T-helper 9 cell (primary cell): ENCODE data around the gene SLC30A2.

Experiments
- DNase-seq: peaks from one replicate; pipeline ENCODE4 v3.0.0-alpha.2; 2020

Gene SLC30A2

DNA sequence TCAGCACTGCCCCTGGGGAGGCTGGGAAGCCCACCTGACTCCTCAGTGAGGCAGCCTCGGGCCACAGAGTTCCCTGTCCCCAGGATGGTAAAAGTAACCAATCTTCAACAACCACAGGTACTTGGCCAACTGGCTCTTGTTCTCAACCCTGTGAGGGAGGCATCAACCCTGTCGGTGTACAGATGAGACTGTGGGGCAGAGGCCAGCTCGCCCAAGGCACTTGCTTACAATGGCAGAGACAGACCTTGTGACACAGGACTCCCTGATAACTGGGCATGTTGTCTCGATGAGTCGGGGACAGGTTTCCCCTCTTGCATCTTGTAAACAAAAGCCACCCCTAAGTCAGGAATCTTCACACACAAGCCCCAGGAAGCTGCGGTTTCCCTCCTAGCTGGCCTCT, 8.0 kb downstream of the SLC30A2 start:
- no peak for DNase-seq

- DNase-seq: no peak
Measured at GRCh38 chr1:26036756-26037281, 9.1 kb downstream of the SLC30A2 start.

- DNase-seq: peak; percentile 77
Measured at GRCh38 chr1:26035959-26036755, 9.8 kb downstream of the SLC30A2 start.

GRCh38 chr1:26035203-26035958, 10.5 kb downstream of the SLC30A2 start:
- DNase-seq: peak; percentile 86

GRCh38 chr1:26034504-26035202, 11.3 kb downstream of the SLC30A2 start:
- no peak for DNase-seq

DNA sequence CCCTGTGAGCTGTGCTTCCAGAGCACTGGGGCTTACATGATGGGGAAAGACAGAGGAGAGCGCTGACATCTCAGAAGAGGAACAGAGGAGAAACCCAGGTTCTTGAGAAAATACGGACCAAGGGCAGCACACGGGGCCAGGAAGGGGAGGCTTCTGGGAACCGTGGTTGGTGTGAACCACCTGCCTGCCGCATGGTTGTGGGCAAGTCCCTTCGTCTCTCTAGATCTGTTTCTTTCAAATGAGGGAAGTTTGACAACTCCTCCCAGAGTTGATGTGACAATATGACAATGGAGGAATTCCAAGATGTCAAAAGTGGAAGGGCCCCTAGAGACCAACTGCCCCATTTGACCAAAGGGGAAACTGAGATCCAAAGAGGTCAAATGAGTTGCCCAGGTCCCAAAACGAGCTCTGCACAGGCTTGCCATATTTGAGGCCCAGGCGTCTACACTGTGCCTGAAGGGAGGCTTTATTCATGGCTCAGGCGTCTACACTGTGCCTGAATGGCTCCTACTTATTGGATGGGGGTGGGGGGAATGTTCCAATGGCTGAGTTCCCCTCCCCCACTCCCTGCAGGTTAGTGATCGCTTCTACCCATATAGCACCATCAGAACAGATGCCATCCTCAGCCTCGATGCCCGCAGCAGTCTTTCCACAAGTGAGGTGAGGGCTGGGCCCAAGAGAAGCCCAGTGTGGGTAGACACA, 13.1 kb downstream of the SLC30A2 start:
- no peak for DNase-seq

DNA sequence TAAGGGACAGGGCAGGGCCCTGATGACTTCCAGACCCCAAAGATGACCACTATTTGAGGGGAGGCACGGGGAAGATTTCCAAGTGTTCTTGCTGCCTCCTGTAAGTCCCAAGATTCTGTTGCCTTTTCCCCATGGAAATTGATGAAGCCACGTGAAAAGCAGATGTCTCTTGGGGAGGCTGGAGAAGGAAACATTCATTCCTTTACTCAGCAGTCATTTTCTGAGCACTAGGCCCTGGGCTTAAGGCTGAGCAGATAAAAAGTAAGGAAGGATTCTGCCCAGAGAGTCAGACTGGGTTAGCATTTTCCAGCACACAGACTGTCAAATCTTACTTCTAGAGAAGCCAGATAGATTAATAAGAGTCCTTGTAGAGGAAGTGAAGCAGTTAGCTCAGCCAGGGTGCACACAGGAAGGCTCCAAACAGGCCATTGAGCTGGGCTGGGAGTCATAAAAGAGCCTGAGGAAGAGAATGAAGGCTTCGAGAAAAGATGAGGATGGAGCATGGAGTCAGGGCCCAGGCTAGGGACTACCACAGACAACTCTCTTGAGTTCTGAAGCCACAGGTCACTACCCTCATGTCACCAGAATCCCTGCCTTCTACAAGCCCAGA, 14.2 kb downstream of the SLC30A2 start:
- no peak for DNase-seq

DNA sequence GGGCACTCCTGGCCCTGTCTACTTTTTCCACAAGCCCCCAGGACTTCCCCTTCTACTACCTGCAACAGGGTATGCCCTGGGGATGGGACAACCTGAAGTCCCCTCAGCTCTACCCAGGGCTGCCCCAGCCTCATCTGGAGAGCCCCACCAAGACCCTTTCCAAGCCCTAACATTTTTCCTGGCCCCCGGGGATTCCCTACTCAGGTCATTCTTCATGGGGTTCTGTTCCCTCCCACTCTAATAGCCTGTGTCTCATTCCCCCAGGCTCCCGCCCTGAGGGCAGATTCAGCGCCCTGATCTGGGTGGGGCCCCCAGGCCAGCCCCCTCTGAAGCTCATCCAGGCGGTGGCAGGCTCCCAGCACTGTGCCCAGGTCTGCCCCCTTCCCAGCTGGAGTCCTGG, 14.7 kb downstream of the SLC30A2 start:
- no peak for DNase-seq

DNA sequence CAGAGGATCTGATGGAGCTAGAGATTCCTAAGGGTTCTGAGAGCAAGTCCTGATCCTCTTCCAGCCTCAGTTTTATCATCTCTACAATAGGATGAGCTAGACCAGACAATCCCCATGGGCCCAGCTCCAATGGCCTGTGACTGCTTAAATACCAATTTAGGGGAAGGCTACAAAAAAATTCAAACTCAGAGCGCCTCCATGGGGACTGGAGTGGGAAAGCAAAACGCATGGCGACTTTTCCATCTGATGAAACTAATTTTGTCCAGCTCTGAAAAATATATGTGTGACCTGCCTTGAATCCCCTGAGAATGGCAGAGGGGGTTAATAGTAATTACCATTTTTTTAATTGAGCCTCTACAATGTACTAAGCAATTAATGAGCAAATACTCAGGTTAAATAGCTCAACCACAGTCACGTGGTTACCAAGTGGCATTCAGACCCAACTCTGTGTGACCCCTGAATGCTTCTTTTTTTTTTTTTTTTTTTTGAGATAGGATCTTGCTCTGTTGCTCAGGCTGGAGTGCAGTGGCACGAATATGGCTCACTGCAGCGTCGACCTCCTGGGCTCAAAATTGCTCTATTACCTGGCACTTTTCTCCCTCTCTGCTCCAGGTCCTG, 15.9 kb downstream of the SLC30A2 start:
- no peak for DNase-seq

DNA sequence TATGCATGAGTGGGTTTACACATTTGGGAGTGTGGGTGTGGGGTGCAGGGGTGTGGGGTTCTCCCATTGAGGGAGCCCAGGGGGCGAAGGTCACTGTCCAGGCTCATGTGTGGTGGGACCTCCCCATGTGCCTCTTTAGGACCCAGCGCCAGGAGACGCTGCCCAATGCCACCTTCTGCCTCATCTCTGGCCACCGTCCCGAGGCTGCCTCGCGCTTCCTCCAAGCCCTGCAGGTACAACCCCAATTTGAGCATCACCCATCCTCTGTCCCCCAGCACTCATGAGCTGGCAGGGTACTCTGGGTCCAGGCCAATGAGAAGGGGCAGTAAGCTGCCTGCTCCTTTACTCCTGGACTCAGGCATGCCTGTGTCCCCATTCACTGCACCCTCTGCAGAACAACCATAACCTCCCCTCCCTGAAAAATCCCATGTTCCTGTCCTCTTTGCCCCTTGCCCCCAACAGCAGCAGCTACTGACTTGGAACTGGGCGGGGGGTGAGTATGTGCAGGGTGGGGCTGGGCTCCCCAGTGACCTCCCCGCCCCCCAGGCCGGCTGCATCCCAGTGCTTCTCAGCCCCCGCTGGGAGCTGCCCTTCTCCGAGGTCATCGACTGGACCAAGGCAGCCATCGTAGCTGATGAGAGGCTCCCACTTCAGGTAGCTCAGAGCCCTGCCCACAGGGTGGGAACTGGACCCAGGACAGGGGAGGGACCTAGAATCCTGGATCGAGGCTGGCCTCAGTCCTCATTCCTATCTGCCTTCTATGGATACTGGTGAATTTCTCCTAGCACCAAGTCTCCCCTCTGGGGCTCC, 16.7 kb downstream of the SLC30A2 start:
- no peak for DNase-seq

DNA sequence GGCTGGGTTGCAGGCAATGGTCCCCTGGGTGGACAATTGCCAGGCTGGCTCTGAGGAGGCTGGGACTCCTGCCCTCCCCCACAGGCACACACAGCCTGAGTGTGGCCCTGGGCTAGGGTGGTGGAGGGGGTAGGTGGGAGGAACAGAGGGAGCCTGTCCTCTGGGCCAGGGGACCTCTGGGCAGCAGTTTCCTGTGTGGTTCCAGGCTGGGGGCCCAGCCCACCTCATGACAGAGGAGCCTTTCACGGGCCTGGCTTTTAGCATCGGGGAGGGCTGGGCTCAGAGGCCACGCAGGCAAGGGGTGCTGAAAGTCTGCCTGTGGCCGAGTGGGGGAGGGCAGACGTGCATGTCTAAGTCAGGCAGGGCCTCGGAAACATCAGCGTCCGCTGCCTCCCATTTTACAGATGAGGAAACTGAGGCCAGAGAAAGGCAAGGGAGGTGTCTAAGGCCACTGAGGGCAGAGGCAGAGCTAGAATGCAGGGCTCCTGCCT, 17.4 kb downstream of the SLC30A2 start:
- DNase-seq: no peak

- no peak for DNase-seq
Measured at GRCh38 chr1:26027716-26028489, 18.0 kb downstream of the SLC30A2 start.

GRCh38 chr1:26025517-26025916, 20.4 kb downstream of the SLC30A2 start:
- no peak for DNase-seq

DNA sequence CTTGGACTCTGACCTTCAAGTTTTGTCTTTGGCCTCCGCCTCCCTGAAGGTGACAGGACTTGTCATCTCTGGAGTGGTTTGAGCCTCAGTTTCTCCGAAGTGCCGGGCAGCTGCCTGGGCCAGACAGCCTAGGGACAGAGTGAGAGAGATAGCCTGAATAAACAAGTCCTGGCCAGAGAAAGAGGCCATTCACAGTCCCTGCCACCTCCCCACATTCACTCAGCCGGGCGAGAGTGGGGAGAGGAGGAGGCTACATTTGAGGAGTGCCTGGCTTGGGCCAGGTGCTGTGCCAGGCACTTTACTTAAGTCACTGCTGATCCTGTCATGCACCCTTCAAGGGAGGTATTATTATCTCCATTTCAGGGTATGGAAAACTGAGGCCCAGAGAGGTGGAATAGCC, 20.9 kb downstream of the SLC30A2 start:
- no peak for DNase-seq

GRCh38 chr1:26023826-26024225, 22.1 kb downstream of the SLC30A2 start:
- DNase-seq: no peak

DNA sequence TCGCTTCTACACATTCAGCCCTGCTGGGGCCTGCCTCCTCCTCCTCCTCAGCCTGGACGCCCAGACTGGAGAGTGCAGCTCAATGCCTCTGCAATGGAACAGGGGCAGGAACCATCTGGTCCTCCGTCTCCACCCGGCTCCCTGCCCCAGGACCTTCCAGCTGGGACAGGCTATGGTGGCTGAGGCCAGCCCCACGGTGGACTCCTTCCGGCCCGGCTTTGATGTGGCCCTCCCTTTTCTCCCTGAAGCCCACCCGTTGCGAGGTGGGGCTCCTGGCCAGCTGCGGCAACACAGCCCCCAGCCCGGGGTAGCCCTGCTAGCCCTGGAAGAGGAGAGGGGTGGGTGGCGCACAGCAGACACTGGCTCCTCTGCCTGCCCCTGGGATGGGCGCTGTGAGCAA, 22.9 kb downstream of the SLC30A2 start:
- DNase-seq: no peak

GRCh38 chr1:26022404-26022779, 23.5 kb downstream of the SLC30A2 start:
- no peak for DNase-seq

DNA sequence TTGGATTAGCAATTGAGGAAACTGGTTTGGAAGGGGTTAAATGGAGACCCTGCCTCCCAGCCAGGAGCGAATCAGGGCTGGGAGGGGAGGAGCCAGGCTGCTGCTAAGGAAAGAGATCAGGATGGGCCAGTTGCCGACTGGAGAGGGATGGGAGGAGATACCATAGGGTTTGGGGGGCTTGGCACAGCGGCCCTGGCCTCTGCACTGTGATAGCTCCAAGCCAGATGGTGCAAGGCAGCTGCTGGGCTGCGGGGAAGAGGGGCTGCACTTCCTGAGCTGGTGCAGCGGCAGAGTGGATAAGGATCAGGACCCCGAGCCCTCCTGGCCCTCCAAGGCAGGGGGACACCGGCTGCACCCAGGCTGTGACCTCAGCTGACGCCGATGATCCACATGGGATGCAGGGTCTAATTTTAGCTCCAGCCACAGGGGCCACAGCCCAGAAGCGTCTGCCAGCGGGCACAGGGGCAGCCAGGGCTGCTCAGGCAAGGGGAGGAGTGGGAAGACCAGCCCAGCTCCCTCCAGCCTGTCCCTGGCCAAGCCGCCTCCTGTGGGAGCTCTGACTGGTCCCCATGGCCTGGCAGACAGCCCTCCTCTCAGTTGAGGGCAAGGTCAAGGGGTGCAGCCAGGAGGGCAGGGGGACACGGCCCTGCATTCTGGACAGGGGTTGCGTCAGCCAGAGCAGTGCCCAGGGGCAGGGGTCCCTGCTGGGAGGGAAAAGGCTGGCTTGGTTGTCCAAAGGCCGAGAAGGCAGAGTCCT, 24.1 kb downstream of the SLC30A2 start, which contains the start of gene EXTL1:
TSS of gene EXTL1 (plus strand) at position 129 of the 757 bp plus-strand sequence. CDS start 872 bp downstream, outside the sequence.
- DNase-seq: no peak
